HG02852 (cell line): Measurements from ENCODE around the gene PBX3.

ENCODE experiments used
- ATAC-seq: cut with Tn5 transposase; IDR thresholded peaks from one replicate; pipeline ENCODE4 v1.9.1; 2021; ENCODE audit warnings: mild to moderate bottlenecking, moderate library complexity; ENCODE audit not compliant: unreplicated experiment

PBX3 gene

DNA sequence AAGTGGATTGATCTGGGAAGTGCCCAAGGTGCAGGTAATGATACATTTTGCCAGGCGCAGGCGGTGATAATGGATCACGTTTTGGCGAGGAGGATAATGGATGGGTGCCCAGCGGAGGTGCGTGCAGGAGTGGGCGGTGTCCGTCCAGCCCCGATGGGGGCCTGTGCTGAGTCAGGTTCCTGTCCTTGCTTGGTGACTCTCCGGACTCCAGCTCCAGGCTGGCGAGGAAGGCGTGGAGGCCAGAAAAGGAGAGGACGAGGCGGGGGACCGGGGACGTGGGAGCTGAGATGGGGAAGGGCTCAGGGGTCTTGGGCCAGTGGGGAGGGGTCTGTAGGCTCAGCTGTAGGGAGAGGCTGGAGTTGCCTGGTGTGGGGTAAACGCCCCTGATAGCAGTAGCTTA lies 268.3 kb downstream of the PBX3 start:
- ATAC-seq, result no peak

DNA sequence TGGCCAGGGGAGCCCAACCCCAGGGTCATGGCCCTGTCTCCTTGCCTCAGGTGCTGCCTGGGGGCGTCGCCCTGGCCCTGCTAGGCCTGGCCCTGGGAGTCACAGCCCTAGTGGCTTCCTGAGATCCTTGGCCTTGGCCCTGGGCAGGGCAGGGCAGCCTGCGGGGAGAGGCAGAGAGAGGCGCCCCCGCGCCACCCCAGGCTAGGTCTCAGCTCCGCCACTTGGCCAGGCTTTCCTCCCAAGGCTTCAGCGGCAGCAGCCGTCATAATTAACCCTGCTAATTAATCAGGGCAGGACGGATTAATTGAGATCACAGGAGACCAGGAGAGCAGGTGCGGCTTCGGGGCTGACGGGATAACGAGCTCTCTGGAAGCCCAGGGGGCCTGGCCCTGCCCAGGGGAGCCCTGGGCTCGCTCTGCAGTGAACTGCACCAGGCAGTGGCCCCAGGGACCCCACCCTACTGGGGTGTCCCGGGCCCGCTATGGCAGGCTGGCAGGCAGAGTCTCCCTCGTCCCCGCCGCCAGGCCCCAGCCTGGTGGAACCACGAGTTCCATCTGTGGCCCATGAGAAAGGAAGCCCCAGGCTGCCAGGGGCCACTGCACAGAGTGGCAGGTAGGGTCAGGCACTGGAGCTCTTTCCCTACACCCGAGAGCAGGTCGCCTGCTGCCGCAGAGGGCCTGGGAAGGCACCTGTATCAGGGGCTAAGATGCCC lies 269.6 kb downstream of the PBX3 start:
- no peak for ATAC-seq
